Subcutaneous adipose tissue (tissue), 4 donors: ENCODE measurements around the gene PAFAH2. TPM values are rescaled to one million over a fixed set of nuclear protein-coding genes. Genes with fewer than 3 reads are reported as not detected.

Source experiments
- CTCF ChIP-seq: fragments of 450-650 bp; IDR thresholded peaks from one replicate; pipeline ENCODE4 v1.5.1; 2016; ENCODE audit warnings: low read depth, mild to moderate bottlenecking, control low read depth, antibody characterized with exemption, moderate library complexity
- total RNA-seq, 4 donors: library from RNA; depleted of rRNA; stranded (reverse); fragments of >200 nt; gene quantifications; one replicate each; pipeline ENCODE4 v1.1.0, GENCODE V29; 2016

The PAFAH2 gene
- total RNA-seq, 4 donors from 2014 or later: 6.7 to 12.6 (median 9.1) TPM

- TF ChIP-seq CTCF: no peak
Observed at GRCh38 chr1:26023009-26023408, 25.1 kb upstream of the PAFAH2 start.

DNA sequence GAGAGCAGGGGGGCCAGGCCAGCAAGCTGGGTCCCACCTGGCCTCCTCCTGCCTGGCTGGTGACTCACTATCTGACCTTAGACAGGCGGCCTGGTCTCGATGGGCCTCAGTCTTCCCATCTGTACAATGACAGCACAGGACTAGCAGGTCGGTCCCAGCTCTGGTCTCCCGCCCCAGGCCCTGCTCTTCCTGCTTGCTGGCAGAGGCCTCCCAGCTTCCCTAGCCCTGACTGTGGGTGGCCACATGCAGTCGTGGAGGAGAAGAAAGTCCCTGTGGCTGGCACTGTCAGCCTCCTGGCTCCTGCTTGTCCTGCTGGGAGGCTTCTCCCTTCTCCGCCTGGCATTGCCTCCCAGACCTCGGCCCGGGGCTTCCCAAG lies 24.5 kb upstream of the PAFAH2 start:
- no peak for TF ChIP-seq CTCF

- no peak for TF ChIP-seq CTCF
Observed at GRCh38 chr1:26021647-26022403, 24.0 kb upstream of the PAFAH2 start, which contains the start of gene EXTL1. Gene EXTL1, plus strand, starts transcription at chr1:26021775. Its CDS starts 872 bp downstream, at chr1:26022647.

GRCh38 chr1:26020941-26021646 lies 23.2 kb upstream of the PAFAH2 start:
- TF ChIP-seq CTCF: no peak

GRCh38 chr1:26020330-26020768 lies 22.5 kb upstream of the PAFAH2 start:
- TF ChIP-seq CTCF: no peak

DNA sequence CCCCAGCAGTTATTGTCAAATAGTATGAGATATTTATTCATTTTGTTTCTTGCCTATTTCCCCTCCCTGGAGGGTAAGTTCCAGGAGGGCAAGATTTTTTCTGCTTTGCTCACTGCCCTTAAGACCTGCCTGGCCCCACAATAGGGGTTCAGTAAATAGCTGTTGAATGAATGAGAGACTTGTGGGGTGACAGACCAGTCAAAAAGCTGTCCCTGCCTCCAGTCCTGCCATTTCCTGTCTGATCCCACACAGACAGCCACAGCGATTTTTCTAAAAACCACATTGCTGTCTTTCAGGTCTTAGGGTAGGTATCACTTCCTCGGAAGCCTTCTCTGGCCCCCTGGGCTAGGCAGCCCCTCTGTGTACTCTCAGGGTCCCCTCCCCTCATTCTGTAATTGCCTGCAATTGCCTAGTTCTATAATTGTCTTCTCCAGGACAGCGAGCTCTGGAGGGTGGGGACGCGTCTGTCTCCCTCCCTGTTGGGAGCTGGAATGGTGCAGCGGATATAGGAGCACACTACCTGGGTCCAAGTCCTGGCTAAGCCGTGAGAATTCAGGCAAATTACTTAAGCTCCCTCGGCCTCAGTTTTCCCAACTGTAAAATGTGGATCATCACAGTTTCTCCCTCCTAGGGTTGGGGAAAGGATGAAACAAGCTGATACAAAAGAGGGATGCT lies 21.9 kb upstream of the PAFAH2 start:
- TF ChIP-seq CTCF: no peak

GRCh38 chr1:26017606-26018005 lies 19.7 kb upstream of the PAFAH2 start:
- no peak for TF ChIP-seq CTCF
